ENCODE results near the gene ZBTB12.
"Not testable (repeated sequence)": the region's sequence is repeated elsewhere in the genome, so short reads cannot be mapped to it uniquely, and the experiment has no call there.

DNA sequence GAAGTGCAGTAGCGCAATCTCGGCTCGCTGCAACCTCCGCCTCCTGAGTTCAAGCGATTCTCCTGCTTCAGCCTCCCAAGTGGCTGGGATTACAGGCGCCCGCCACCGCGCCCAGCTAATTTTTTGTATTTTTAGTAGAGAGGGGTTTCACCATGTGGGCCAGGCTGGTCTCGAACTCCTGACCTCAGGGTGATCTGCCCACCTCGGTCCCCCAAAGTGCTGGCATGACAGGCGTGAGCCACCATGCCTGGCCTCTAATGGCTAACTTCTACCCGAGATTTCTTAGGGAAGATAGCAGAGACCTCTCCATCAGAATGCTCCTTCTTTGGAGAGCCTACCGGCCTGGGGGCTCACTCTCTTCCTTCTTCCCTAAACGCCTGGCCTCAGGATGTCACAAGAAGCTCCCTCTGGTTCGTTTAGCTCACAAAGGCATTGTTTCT, 37.7 kb downstream of the ZBTB12 start:
- TF ChIP-seq, protein P1, sequence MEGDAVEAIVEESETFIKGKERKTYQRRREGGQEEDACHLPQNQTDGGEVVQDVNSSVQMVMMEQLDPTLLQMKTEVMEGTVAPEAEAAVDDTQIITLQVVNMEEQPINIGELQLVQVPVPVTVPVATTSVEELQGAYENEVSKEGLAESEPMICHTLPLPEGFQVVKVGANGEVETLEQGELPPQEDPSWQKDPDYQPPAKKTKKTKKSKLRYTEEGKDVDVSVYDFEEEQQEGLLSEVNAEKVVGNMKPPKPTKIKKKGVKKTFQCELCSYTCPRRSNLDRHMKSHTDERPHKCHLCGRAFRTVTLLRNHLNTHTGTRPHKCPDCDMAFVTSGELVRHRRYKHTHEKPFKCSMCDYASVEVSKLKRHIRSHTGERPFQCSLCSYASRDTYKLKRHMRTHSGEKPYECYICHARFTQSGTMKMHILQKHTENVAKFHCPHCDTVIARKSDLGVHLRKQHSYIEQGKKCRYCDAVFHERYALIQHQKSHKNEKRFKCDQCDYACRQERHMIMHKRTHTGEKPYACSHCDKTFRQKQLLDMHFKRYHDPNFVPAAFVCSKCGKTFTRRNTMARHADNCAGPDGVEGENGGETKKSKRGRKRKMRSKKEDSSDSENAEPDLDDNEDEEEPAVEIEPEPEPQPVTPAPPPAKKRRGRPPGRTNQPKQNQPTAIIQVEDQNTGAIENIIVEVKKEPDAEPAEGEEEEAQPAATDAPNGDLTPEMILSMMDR (IDR thresholded peaks at IDR 0.05), result not testable (repeated sequence)
- TF ChIP-seq POLR2A, EP300, POLR2AphosphoS5 (IDR thresholded peaks at IDR 0.05): not testable (repeated sequence)

Data from stomach (tissue), 4 donors.